Measurements from ENCODE around the gene SYNE1.
"Not testable (repeated sequence)": the region's sequence is repeated elsewhere in the genome, so short reads cannot be mapped to it uniquely, and the experiment has no call there.

The SYNE1 gene

DNA sequence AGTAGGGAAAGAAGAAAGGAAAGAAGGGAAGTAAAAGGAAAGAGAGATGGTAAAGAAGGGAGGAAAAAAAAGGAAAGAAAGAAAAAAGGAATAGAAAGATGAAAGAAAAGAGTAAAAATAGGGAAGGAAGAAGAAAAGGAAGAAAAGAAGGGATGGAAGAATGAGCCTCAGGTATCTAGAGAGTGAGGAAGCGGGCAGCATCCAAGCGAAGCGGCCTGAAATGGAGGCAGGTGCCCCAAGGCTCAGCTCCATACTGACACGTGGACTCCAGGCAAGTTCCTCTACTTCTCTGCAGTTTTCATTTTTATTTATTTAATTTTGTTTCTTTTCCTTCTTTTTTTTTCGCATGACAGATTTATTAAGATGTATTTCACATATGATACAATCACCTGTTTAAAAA, 456.6 kb downstream of the SYNE1 start:
- DNase-seq (ENCODE audit: low spot score), result no peak

GRCh38 chr6:152176268-152176667, 460.9 kb downstream of the SYNE1 start:
- DNase-seq (ENCODE audit: low spot score), result no peak

DNA sequence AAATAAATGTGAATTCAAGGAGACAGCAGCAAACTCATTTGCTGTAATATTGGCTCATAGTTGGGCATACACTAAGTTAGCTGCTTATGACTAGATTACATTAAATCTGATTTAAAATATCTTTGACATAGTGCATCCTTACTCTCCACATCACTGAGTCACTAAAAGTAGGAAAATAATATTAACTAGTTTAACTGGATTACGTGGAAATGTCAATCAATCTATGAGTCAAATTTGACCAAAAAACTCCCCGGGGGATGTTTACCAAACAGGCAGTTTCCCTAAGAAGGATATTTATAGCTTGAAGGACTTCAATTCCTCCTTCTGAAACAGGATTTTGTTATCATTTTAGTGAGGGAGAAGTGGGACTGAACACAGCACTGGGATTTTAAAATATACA, 463.2 kb downstream of the SYNE1 start:
- no peak for DNase-seq (ENCODE audit: low spot score)

DNA sequence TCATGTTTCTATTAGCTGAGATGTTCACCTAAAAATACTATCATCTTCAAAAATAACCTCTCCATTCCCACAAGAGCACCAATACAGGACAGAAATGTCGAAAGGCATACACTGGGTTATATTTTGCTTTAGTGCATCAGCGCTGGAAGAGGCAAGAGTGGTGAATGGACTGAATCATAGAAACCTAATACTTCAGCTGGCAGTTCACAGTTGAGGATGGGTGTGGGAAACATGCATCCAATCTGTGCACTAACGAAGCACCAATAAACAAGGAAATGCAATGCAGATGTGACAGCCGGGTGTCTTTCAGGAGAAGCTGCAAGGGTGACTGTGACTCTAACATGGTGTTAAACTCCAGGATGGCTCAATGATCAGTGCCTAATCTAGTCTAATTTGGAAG, 463.8 kb downstream of the SYNE1 start:
- no peak for DNase-seq (ENCODE audit: low spot score)

- DNase-seq (ENCODE audit: low spot score), result no peak
Observed at GRCh38 chr6:152170702-152171667, 466.2 kb downstream of the SYNE1 start.

DNA sequence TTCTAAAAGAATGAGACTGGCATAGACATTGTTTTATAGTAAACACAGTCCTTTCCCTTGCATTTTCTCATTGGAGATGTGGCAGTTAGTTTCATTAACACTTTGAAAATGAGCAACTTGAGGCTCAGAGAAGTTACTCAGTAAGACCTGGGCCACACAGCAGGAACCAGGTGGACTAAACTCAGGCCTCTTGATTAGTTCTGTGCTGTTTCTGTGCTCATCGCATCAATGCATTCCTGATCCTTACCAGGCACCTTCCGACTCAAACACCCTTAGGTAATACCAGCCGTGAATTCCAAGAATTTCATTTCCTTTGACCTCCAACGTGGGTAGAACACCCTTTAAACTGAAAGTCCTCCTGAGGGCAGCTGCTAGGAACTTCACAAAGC, 466.9 kb downstream of the SYNE1 start:
- DNase-seq (ENCODE audit: low spot score), result no peak

GRCh38 chr6:152167641-152168603, 469.2 kb downstream of the SYNE1 start:
- no peak for DNase-seq (ENCODE audit: low spot score)

GRCh38 chr6:152166897-152167296, 470.3 kb downstream of the SYNE1 start:
- DNase-seq (ENCODE audit: low spot score), result no peak

GRCh38 chr6:152166497-152166896, 470.7 kb downstream of the SYNE1 start:
- DNase-seq (ENCODE audit: low spot score), result no peak

- DNase-seq (ENCODE audit: low spot score), result no peak
Observed at GRCh38 chr6:152164957-152165356, 472.2 kb downstream of the SYNE1 start.

- DNase-seq (ENCODE audit: low spot score), result no peak
Observed at GRCh38 chr6:152161501-152161900, 475.7 kb downstream of the SYNE1 start.

GRCh38 chr6:152160346-152160745, 476.8 kb downstream of the SYNE1 start:
- no peak for DNase-seq (ENCODE audit: low spot score)

DNA sequence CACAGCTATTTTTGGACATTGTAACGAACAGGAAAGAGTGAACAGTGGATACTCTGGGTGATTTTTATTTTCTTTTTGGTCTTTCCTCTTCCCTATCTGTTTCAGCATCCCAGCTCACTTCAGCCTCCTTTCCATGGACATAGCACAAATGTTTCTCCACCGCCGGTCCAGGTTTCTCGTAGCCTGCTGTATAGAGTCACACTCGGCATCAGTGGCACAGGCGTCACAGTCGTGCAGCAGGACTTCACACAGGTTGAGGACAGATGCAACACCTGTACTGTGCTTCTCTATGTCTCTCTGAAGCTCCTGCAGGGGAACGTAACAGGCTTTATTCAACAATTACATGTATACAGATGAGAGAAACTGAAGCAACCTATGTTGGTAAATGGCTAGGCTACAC, 481.4 kb downstream of the SYNE1 start:
- no peak for DNase-seq (ENCODE audit: low spot score)

- no peak for DNase-seq (ENCODE audit: low spot score)
Observed at GRCh38 chr6:152154559-152155356, 482.4 kb downstream of the SYNE1 start.

- DNase-seq (ENCODE audit: low spot score), result no peak
Observed at GRCh38 chr6:152151920-152152319, 485.2 kb downstream of the SYNE1 start.

GRCh38 chr6:152150196-152150595, 487.0 kb downstream of the SYNE1 start:
- DNase-seq (ENCODE audit: low spot score), result no peak

GRCh38 chr6:152148412-152148811, 488.8 kb downstream of the SYNE1 start:
- no peak for DNase-seq (ENCODE audit: low spot score)

DNA sequence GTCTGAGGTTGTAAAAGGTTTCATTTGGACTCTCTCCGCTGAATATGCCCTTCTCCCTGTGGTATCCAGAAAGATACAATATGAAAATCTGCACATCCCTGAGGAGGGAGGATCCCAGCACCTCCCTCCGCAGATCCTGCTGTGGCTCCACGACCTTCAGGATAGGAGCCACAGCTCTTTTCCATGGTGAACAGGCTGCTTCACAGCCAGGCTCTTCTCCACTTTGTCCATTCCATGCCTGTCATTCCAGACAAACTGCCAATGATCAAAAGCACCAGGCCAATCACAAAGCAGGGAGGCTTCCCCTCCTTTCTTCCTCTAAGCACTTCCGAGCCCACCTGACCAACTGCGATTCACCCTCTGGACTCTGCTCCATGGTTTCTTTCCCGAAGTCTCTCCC, 489.9 kb downstream of the SYNE1 start:
- no peak for DNase-seq (ENCODE audit: low spot score)

DNA sequence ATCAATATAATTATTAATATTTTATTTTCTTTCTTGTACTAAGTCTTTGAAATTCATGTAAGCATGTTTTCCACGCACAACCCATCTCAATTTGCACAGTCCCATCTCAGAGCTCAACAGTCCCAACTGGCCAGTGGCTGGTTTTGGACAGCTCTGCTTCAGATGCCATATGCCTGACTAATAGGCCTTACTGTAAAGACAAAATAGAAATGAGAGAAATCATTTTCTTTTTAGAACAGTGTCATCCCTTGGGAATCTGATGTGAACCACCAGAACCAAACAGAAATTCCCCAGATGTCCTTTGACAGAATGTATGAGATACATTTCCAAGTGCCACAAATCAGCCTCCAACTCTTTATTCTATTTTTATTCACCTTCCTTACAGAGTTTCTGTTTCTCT, 490.8 kb downstream of the SYNE1 start:
- no peak for DNase-seq (ENCODE audit: low spot score)

- DNase-seq (ENCODE audit: low spot score), result no peak
Observed at GRCh38 chr6:152143359-152143758, 493.8 kb downstream of the SYNE1 start.

DNA sequence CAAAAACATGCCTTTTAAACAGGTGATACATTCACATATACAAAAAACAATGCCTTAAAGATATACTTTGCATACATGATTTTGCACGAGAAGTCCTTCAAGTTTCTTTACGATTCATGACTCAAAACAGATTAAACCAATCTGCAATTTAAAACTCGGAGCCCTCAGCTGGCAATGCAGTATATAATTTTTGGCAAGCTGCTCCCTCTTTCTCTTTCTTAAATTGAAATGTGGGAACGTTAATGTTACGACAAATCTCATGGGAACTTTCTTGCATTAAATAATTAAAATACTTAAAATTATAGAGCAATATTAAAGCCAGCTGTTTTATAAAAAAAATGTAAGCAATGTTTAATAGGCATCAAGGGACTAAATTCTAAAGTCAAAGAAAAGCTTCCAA, 495.1 kb downstream of the SYNE1 start:
- no peak for DNase-seq (ENCODE audit: low spot score)

GRCh38 chr6:152138344-152138743, 498.8 kb downstream of the SYNE1 start:
- DNase-seq (ENCODE audit: low spot score), result not testable (repeated sequence)
